ENCODE results near the gene SAMD1. TPM values are rescaled to one million over a fixed set of nuclear protein-coding genes. Genes with fewer than 3 reads are reported as not detected.

Gene SAMD1
- total and polyA plus RNA-seq, 10 donors = 19.6 to 36.8 (median 30.5) TPM

- Histone ChIP-seq H3K4me3 (peak overlapping the region in 3 of 8 donors; percentile 85 to 96 (median 85)), H3K36me3 (peaks cover 0 to 26% (median 6%) of the 10 kb centered on the region in 6 donors), H3K27me3 (replicated peaks in 1 of 7) (no peaks in the 10 kb centered on the region), H3K4me1 (peaks cover 0 to 31% (median 20%) of the 10 kb centered on the region in 6 donors), H3K9me3 (peaks cover 0 to 14% (median 11%) of the 10 kb centered on the region in 8 donors), H3K27ac (peak overlapping the region in 1 of 8 donors; percentile 96)
- DNase-seq = peak; percentile 81
- 86 to 92% (median 90%) methylated on average over 29 to 30 of the region's 30 CpGs for WGBS, 5 donors
- intact Hi-C loops (cut with DNase I; ENCODE audit: low total_unique reads) = loop anchor here (10.0 kb wide), 1 partner anchor 46 kb away; the partner anchor contains the start of gene ASF1B
- TF ChIP-seq POLR2AphosphoS5 (IDR thresholded peaks at IDR 0.05) (peak in 1 of 3 donors; percentile 24), CTCF (IDR thresholded peaks at IDR 0.05 in 8 of 11, conservative IDR thresholded peaks at IDR 0.05 in 3 of 11) (no peak)
Measured at GRCh38 chr19:14088634-14089411, 1.7 kb downstream of the SAMD1 start.

DNA sequence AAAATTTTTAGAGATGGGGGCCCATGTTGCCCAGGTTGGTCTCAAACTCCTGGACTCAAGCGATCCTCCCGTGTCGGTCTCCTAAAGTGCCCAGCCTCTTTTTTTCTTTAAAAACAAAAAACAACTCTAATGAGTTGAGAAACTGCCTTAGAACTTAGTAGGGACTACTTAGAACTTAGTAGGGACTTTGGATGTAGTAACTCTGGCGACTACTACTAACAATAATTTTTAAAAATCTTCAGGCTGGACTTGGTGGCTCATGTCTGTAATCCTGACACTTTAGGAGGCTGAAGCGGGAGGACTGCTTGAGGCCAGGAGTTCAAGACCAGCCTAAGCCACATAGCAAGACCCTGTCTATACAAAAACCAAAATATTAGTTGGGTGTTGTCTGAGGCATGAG, 4.5 kb downstream of the SAMD1 start:
- Histone ChIP-seq H3K4me3 (no peak overlapping the region), H3K27ac (no peak overlapping the region), H3K9me3 (no peaks in the 10 kb centered on the region), H3K36me3 (peaks cover 0 to 20% (median 6%) of the 10 kb centered on the region in 6 donors), H3K27me3 (replicated peaks in 1 of 7) (no peaks in the 10 kb centered on the region), H3K4me1 (peaks cover 7 to 38% (median 24%) of the 10 kb centered on the region in 6 donors)
- intact Hi-C loops (cut with DNase I; ENCODE audit: low total_unique reads) = loop anchor here (10.0 kb wide), 1 partner anchor 49 kb away; the partner anchor contains the start of gene ASF1B
- WGBS, 5 donors = 90 to 100% (median 94%) methylated on average over 5 of the region's 5 CpGs
- no peak for TF ChIP-seq POLR2A (IDR thresholded peaks at IDR 0.05)
- TF ChIP-seq POLR2AphosphoS5 (IDR thresholded peaks at IDR 0.05) = no peak
- no peak for TF ChIP-seq CTCF (IDR thresholded peaks at IDR 0.05 in 8 of 11, conservative IDR thresholded peaks at IDR 0.05 in 3 of 11)
- DNase-seq = no peak

DNA sequence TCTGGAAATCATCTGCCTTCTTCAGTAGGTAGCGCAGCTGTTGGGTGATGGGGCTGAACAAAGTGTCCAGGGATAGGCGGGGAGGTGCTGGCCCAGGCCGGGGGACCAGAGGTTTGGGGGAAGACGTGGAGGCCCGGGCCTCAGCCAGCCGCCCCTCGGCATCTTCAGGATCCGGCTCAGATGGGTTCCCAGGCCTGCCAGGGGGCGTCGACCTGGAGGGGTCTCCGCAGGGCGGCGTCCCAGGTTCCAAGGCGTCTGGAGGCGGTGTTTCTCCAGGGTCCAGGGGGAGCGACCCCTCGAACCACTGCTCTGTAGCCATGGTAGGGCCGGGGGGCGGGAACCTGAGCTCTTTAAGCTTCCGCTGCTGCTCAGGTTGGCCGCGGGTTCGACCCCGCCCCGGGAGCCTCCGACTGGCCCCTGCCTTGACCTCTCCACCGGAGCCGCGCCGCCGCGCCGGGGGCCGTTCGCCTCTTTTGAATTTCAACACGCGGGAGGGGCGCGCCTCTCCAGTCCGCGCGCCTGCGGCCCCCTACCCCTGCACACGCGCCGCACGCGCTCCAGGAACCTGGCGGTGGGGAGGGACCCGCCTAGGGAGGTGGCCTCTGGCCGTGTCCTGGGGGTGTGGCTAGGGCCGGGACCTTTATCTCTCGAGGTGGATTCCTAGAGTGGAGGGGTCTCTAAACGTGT, 5.1 kb downstream of the SAMD1 start, which contains the start of gene C19orf67:
C19orf67 (minus strand) TSS at position 475 of the 687 bp plus-strand sequence; CDS start at position 319, 156 bp downstream.
- H3K27ac ChIP-seq = no peak within 1 kb of the TSS
- no peaks in the 10 kb centered on the region for H3K27me3 ChIP-seq (replicated peaks in 1 of 7)
- peaks cover 0 to 20% (median 6%) of the 10 kb centered on the region in 6 donors for H3K36me3 ChIP-seq
- TF ChIP-seq CTCF (IDR thresholded peaks at IDR 0.05 in 8 of 11, conservative IDR thresholded peaks at IDR 0.05 in 3 of 11) = no peak
- TF ChIP-seq POLR2AphosphoS5 (IDR thresholded peaks at IDR 0.05) = no peak
- no peak for TF ChIP-seq POLR2A (IDR thresholded peaks at IDR 0.05)
- no peaks in the 10 kb centered on the region for H3K9me3 ChIP-seq
- no peak for DNase-seq
- intact Hi-C loops (cut with DNase I; ENCODE audit: low total_unique reads) = loop anchor here (10.0 kb wide), 1 partner anchor 49 kb away; the partner anchor contains the start of gene ASF1B
- peaks cover 9 to 44% (median 29%) of the 10 kb centered on the region in 6 donors for H3K4me1 ChIP-seq
- H3K4me3 ChIP-seq = no peak within 1 kb of the TSS
- 80 to 90% (median 86%) methylated on average over 40 to 54 of the region's 54 CpGs for WGBS, 5 donors
